H1 (cell line): ENCODE results near the gene FNDC3A.

ENCODE experiments used
- BRCA1 ChIP-seq: IDR thresholded peaks from 2 replicates; pipeline ENCODE4 v1.6.1; 2012; ENCODE audit warnings: low read depth, low read length, improper control_type of control experiment
- CREB1 ChIP-seq: IDR thresholded peaks from 2 replicates; pipeline ENCODE4 v1.6.1; 2012; ENCODE audit warnings: inconsistent platforms
- POLR2AphosphoS5 ChIP-seq: IDR thresholded peaks from 2 replicates; pipeline ENCODE4 v1.6.1; 2011; ENCODE audit warnings: low read depth, low read length
- TCF12 ChIP-seq: IDR thresholded peaks from 2 replicates; pipeline ENCODE4 v1.6.1; 2011; ENCODE audit warnings: low read depth, mild to moderate bottlenecking, low read length

GRCh38 chr13:49023431-49023830 lies 47.7 kb downstream of the FNDC3A start:
- no peak for TF ChIP-seq BRCA1
- TF ChIP-seq POLR2AphosphoS5, result no peak
- TF ChIP-seq TCF12, result no peak
- no peak for TF ChIP-seq CREB1
